GM18861 (cell line): ENCODE results near the gene DAPP1.
"Not testable (repeated sequence)": the region's sequence is repeated elsewhere in the genome, so short reads cannot be mapped to it uniquely, and the experiment has no call there.

Experiments used
- ATAC-seq: cut with Tn5 transposase; IDR thresholded peaks from one replicate; pipeline ENCODE4 v1.9.1; 2021; ENCODE audit not compliant: unreplicated experiment

The DAPP1 gene, protein sequence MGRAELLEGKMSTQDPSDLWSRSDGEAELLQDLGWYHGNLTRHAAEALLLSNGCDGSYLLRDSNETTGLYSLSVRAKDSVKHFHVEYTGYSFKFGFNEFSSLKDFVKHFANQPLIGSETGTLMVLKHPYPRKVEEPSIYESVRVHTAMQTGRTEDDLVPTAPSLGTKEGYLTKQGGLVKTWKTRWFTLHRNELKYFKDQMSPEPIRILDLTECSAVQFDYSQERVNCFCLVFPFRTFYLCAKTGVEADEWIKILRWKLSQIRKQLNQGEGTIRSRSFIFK

DNA sequence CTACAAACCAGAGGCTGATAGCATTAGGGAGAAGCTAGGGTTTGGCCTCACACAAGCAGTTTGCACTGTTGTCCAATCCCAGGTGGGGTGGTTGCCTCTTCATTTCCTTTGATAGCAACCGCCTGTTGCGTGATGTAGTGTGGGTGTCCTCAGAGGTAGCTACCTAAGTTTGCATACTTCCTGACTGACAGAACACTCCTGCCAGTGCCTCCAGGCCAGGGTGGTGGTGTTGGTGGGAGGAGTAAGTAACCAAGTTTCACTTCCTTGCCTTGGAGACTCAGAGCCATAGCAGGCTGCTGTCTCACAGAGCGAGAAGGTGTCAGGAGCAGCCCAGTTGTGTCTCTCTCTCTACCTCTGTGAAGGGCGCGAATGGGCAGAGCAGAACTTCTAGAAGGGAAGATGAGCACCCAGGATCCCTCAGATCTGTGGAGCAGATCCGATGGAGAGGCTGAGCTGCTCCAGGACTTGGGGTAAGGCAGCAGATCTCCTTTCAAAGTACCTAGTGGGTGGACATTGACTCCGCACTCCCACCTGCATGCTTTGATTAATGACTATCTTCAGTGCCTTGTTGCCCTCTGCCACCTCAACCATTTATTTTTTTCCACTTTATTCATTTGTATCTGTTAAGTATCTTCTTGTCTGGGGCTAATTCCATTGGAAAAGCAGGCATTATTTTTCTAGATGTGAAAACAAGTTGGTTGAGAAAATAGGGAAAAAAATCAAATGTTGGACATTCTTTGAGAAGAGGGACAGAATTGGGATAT is at the start of gene DAPP1:
DAPP1 (plus strand) TSS at position 283 of the 764 bp plus-strand sequence; CDS start at position 370, 87 bp downstream.
- ATAC-seq, result peak; percentile 97

DNA sequence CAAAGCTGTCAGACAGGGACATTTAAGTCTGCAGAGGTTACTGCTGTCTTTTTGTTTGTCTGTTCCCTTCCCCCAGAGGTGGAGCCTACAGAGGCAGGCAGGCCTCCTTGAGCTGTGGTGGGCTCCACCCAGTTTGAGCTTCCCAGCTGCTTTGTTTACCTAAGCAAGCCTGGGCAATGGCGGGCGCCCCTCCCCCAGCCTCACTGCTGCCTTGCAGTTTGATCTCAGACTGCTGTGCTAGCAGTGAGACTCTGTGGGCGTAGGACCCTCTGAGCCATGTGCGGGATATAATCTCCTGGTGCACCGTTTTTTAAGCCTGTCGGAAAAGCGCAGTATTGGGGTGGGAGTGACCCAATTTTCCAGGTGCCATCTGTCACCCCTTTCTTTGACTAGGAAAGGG is 45.8 kb upstream of the DAPP1 start:
- ATAC-seq, result not testable (repeated sequence)

- no peak for ATAC-seq
These were observed 32.7 kb upstream of the DAPP1 start for GRCh38 chr4:99783940-99784339.

- ATAC-seq, result no peak
These were observed 31.8 kb upstream of the DAPP1 start for GRCh38 chr4:99784842-99785241.

GRCh38 chr4:99790796-99791617 is 25.6 kb upstream of the DAPP1 start:
- no peak for ATAC-seq

DNA sequence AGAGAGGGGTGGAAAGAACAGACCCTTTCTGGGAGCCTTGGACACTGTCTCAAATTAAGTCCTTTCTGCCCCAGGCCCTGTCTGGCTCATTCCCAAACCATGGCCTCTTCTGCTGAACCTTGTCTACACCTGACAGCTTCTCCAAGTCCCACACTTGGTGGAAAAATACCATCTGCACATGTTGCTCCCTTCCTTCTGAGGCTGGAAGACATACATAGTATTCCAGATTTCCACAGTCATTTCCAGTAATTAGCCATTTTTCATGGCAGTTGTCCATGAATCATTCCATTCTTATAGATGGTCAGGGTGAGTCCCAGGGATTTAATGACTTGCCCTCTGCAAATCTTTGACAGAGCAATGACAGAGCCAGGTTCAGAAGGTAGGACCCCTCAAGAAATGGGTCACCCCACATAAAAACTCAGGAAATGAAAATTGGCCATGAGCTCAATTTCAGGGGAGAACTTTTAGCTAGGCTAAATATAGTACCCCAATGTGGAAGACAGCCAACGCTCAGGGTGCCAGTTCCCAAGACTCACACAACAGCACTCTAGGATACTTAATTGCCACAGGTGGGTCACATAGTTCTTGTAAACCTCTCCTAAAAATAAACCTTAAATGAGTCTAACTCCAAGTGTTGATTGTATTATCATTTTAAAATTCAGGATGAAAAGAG is 16.2 kb upstream of the DAPP1 start:
- no peak for ATAC-seq

DNA sequence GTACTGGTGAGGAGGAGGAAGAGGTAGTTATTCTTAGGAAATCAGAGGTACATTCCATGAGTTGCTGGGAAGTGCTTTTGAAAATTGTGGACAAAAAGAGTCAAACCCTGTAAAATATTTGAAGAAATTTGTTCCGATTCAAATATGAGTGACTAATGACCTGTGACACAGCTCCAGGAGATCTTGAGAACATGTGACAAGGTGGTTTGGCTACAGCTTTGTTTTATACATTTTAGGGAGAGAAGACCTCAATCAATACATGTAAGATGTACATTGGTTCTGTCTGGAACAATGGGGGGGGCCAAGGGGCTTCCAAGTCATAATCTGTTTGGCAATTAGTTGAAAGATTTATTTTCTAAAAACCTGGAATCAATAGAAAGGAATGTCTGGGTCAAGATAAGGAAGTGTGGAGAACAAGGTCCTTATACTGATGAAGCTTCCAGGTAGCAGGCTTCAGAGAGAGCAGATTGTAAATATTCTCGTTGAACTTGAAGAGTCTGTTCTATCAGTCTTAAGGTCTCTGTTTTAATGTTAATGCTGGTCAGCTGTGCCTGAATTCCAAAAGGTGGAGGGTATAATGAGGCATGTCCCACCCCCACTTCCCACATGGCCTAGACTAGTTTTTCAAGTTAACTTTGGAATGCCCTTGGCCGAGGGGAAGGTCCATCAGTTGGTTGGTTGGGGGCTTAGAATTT is 15.5 kb upstream of the DAPP1 start:
- no peak for ATAC-seq

DNA sequence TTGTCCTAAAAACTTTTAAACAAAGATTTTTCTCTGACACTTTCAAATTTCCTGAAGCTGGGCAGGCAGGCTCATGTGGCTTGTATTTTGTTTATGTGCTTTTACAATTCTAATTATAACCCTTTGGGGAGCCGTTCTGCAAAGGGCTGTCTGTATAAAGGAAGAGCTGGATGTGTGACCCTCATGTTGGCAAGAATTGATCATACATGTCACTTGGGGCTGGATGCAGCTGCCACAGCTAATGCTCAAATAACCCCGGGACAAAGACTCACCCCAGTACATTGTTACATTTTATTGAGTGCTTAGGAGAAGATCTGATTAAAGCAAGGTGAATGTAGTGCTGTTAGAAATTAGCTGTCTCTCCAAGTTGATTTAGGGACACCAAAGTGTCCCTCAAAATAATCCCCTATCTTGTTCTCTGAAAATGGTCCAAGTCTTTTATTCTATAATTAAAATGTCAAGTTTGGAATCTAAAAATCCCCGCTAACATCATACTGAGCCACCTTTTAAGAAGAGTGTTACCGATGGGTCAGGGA is 13.0 kb upstream of the DAPP1 start:
- ATAC-seq, result no peak

DNA sequence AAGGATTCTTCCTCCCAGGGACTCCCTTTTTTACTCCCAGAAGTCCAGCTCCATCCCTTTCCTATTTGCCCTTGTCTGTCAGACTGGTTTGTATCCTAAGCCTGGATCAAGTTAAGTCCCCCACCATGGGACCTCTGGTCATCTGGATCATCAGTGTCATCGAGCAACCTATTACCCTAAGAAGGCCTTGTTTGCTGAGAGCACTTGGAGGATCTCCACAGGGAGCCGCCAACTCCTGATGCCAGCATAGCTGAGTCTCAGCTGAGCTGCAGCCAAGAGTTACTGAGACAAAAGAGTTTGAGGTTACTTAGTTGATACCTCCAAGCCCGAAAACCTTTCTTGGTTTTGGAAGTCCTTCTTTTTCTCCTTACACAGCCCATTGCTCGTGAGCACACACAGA is 10.1 kb upstream of the DAPP1 start:
- no peak for ATAC-seq

DNA sequence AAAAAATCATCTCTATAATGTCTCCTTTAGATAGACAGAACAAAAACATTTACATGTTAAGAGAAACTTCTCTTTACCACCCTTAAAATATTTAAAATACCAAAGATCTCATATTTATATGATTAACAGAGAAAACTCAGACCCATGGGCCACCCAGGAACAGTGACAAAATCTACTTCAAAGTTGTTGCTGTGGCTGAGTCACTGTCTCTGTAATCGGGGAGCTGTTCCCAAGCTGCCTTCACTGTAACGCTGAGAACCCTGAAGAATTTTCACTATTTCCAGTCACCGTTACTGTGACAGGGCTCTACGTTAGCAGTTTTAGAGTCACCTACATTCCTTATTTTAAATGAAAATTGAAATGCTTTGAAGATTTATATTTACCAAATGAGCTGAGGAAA is 9.0 kb upstream of the DAPP1 start:
- no peak for ATAC-seq

DNA sequence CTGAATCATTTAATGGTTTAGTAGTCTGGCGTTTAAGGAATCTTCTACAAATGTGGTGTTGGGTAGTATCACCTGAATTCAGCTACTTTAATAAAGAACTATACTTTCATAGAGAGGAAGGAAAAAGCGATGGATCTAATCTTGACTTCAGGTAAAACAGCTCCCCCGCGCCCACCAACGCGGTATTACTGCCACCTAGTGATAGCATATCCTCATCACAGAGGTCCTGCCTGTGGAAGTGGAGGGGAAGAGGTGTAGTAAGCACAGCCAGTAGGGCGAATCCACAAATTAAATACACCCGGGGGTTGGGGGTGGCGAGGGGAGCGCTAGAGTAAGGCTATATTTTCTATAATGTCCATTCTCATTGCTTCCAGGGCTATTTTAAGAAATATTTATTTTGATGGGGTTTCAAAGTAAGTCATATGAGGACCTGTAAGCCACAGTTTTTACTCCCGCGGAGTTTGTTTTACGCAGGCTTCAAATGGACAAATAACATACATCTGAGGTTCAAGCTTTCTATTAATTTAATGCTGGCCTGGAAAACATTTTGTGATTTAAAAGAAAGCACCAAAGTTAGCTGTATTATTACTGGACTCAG is 8.3 kb upstream of the DAPP1 start:
- ATAC-seq, result peak; percentile 84

DNA sequence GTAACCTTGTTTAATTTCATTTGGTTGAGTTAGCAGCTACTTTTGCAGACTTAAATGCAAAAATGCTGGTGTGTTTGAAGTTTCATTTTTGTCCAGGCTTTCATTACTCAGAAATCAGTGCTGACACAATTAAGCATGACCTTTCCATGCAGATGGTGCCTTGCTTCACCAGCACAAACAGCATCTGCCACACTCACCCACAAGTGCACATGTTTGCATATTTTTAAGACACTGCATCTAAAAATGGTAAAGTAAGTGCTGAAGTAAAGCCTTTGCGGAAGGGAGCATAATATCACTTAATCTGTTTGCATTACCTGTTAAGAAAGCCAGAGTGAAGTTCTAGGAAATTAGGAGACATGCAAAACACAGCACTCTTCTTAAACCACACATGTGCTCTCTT is 7.3 kb upstream of the DAPP1 start:
- ATAC-seq, result no peak

DNA sequence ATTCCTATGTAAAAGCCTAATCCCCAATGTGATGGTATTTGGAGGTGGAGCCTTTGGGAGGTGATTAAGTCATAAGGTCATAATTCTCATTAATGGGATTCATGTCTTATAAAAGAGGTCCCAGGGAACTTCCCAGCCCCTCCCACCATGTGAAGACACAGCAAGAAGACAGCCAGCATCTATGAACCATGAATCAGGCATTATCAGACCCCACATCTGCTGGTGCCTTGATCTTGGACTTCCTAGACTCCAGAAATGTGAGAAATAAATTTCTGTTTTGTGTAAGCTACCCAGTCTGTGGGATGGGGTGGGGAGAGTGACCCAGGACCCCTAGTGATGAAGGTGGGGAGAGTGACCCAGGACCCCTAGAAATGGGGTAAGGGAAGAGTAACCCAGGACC is 6.1 kb upstream of the DAPP1 start:
- no peak for ATAC-seq

- ATAC-seq, result no peak
These were observed 5.5 kb upstream of the DAPP1 start for GRCh38 chr4:99811117-99811516.

- no peak for ATAC-seq
These were observed 4.8 kb upstream of the DAPP1 start for GRCh38 chr4:99811850-99812249.

- no peak for ATAC-seq
These were observed 1.0 kb upstream of the DAPP1 start for GRCh38 chr4:99815597-99816011.

DNA sequence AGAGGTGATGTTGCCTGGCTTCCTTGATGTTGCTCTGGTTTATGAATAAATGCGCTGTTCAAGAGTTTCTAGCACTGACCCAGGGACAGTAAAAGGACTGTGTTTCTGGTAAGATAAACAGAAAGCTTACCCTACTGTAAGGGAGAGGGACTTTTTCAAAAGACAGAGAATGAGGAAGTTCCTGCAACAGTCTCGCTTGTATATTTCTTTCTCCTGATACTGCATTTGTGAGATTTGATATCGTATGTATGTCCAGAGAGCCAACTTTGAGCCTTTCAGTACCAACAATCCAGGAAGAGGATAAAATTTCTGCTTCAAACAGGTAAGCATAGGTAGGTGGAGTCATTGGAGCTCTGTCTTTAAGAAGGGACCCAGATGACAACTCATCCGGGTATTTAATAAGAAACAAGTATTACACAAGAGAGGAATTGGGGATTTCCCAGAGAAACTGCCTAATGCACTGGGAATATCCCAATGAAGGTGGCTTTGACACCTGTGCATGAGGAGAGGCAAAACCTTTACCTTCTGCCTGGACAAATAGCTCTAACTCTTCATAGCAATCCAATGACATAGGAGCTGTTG is 773 bp downstream of the DAPP1 start:
- peak; percentile 19 for ATAC-seq

- ATAC-seq, result no peak
These were observed 2.0 kb downstream of the DAPP1 start for GRCh38 chr4:99818661-99819060.

DNA sequence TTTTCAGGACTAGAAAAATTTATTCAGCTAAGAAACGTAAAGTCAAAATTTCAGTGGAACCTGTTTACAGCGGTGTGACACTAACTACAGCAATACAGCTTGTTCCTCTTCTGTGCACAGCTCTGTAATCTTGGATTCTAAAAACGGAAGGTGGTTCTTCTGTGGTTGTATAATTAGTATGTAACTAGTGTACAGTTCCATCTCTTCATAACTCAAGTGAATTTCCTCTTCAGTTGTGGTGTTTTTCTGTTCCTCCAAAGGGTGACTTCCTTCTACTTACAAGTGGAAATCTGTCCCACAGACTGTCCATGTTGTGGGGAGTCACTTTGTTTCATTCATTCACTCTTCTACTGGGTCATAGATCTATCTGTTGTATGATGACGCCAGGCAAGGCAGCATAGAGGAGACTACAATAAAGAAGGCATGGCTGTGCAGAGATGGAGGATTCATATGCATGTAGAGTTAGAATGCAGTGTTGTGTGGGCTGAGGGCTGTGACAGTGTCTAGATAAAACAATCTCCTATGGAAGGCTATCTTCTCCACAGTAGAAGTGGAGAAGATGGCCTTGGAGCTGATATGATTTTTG is 5.4 kb downstream of the DAPP1 start:
- ATAC-seq, result peak; percentile 90
